Measurements from ENCODE around the gene TERT.

DNA sequence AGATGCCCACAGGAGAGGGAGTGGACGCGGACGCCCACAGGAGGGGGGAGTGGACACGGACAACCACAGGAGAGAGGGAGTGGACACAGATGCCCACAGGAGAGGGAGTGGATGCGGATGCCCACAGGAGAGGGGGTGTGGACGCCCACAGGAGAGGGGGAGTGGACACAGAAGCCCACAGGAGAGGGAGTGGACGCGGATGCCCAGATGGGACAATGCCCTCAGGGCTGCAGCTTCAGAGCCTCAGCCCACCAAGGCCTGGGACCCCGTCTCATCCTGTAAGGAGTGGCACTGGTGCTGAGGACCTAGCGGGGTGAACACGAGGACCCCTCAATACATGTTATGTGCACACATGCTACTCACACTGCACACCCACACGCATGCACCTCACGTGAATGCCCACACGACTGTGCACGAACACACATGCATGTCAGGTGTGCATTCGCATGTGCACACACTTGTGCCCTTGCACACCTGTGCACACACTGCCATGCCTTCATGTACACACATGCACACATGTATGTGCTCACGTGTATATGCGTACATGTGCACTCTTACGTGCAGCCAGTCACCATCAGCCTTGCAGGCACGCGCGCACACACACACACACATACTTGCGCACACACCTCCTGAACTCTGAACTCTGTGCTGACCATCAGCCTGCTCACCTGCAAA is 34.9 kb downstream of the TERT start:
- TF ChIP-seq, protein P1, sequence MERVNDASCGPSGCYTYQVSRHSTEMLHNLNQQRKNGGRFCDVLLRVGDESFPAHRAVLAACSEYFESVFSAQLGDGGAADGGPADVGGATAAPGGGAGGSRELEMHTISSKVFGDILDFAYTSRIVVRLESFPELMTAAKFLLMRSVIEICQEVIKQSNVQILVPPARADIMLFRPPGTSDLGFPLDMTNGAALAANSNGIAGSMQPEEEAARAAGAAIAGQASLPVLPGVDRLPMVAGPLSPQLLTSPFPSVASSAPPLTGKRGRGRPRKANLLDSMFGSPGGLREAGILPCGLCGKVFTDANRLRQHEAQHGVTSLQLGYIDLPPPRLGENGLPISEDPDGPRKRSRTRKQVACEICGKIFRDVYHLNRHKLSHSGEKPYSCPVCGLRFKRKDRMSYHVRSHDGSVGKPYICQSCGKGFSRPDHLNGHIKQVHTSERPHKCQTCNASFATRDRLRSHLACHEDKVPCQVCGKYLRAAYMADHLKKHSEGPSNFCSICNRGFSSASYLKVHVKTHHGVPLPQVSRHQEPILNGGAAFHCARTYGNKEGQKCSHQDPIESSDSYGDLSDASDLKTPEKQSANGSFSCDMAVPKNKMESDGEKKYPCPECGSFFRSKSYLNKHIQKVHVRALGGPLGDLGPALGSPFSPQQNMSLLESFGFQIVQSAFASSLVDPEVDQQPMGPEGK (CRISPR knock-in tag; IDR thresholded peaks at IDR 0.05; ENCODE audit: borderline replicate concordance) = no peak
- TF ChIP-seq OSR1 (CRISPR knock-in tag; IDR thresholded peaks at IDR 0.05) (no peak), ZNF565 (CRISPR knock-in tag; conservative IDR thresholded peaks at IDR 0.05; ENCODE audit: low read depth) (no peak), TOX (CRISPR knock-in tag; IDR thresholded peaks at IDR 0.05; ENCODE audit: borderline replicate concordance) (no peak), ZNF8 (CRISPR knock-in tag; IDR thresholded peaks at IDR 0.05) (no peak), RARB (CRISPR knock-in tag; IDR thresholded peaks at IDR 0.05) (no peak), ESRRG (CRISPR knock-in tag; IDR thresholded peaks at IDR 0.05) (no peak), TCF4 (CRISPR knock-in tag; IDR thresholded peaks at IDR 0.05; ENCODE audit: borderline replicate concordance) (no peak), GLIS3 (CRISPR knock-in tag; IDR thresholded peaks at IDR 0.05) (no peak), ZC3H10 (CRISPR knock-in tag; IDR thresholded peaks at IDR 0.05) (no peak), BACH2 (CRISPR knock-in tag; IDR thresholded peaks at IDR 0.05; ENCODE audit: borderline replicate concordance) (no peak), SNAI2 (CRISPR knock-in tag; IDR thresholded peaks at IDR 0.05) (no peak), ZFP30 (CRISPR knock-in tag; IDR thresholded peaks at IDR 0.05) (no peak)
- TF ChIP-seq, protein P2, sequence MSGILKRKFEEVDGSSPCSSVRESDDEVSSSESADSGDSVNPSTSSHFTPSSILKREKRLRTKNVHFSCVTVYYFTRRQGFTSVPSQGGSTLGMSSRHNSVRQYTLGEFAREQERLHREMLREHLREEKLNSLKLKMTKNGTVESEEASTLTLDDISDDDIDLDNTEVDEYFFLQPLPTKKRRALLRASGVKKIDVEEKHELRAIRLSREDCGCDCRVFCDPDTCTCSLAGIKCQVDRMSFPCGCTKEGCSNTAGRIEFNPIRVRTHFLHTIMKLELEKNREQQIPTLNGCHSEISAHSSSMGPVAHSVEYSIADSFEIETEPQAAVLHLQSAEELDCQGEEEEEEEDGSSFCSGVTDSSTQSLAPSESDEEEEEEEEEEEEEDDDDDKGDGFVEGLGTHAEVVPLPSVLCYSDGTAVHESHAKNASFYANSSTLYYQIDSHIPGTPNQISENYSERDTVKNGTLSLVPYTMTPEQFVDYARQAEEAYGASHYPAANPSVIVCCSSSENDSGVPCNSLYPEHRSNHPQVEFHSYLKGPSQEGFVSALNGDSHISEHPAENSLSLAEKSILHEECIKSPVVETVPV (CRISPR knock-in tag; IDR thresholded peaks at IDR 0.05) = no peak

All from SK-N-SH treated with all-trans-retinoic acid at 6 μM for 48 hours (cell line).